Heart right ventricle (tissue), 16 donors: ENCODE measurements around the gene R3HDML. TPM values are rescaled to one million over a fixed set of nuclear protein-coding genes. Genes with fewer than 3 reads are reported as not detected.
"Not testable (repeated sequence)": the region's sequence is repeated elsewhere in the genome, so short reads cannot be mapped to it uniquely, and the experiment has no call there.

Experiments used
- ATAC-seq, 8 donors: fragments of 200-7000 bp; cut with Tn5 transposase; one replicate each; pipeline ENCODE4 v1.9.1; 2020; ENCODE audit warnings: mild to moderate bottlenecking in 8 of 8, moderate library complexity in 8 of 8, moderate number of reproducible peaks in 1 of 8
- DNase-seq, 2 donors: peaks; one replicate each; pipeline ENCODE4 v3.0.0-alpha.2; 2020
- H3K27ac ChIP-seq, 10 donors: fragments of 200-600 bp; sonication (generic) in 2 of 10; one replicate each; pipeline versions ENCODE4 v1.5.0 to v1.8.0; 2020 to 2022; ENCODE audit warnings: mild to moderate bottlenecking in 3 of 10
- H3K27me3 ChIP-seq, 7 donors: fragments of 200-600 bp; one replicate each; pipeline ENCODE4 v1.8.0; 2021 to 2022; ENCODE audit warnings: mild to moderate bottlenecking in 2 of 7
- H3K36me3 ChIP-seq, 9 donors: fragments of 200-600 bp; sonication (generic) in 1 of 9; one replicate each; pipeline versions ENCODE4 v1.5.0 to v1.8.0; 2020 to 2022; ENCODE audit warnings: mild to moderate bottlenecking in 2 of 9
- H3K4me1 ChIP-seq, 9 donors: fragments of 200-600 bp; sonication (generic) in 1 of 9; one replicate each; pipeline versions ENCODE4 v1.5.0 to v1.8.0; 2020 to 2022; ENCODE audit warnings: mild to moderate bottlenecking in 4 of 9
- H3K4me3 ChIP-seq, 10 donors: fragments of 200-600 bp; sonication (generic) in 2 of 10; one replicate each; pipeline versions ENCODE4 v1.5.0 to v1.8.0; 2020 to 2022; ENCODE audit warnings: mild to moderate bottlenecking in 7 of 10, moderate library complexity in 2 of 10
- H3K9me3 ChIP-seq, 11 donors: fragments of 200-600 bp in 10 of 11; sonication (generic) in 2 of 11; one replicate each; pipeline versions ENCODE4 v1.5.0 to v1.8.0; 2013 to 2022; ENCODE audit warnings: mild to moderate bottlenecking in 2 of 11, control low read depth in 1 of 11, moderate library complexity in 1 of 11
- WGBS, 2 donors: extraction: QIAGEN DNeasy Blood & Tissue Kit; methylation state at CpG; one replicate each; pipeline ENCODE4 v1.1.7; 2013; ENCODE audit warnings: inconsistent platforms in 1 of 2; 5-methylcytosine and 5-hydroxymethylcytosine counted together
- intact Hi-C, 10 donors: fragments of 100-400 bp; cut with DNase I; formaldehyde crosslinking; loops; one replicate each; pipeline versions ENCODE4 v1.11.1 to v1.14.2; 2022
- polyA plus RNA-seq, 2 donors: library from polyadenylated mRNA; stranded (reverse); fragments of 200-250 nt; gene quantifications; one replicate each; pipeline ENCODE4 v1.2.3, GENCODE V29; 2013
- total RNA-seq, 10 donors: library from RNA; stranded (reverse); fragmentation: NEBNext Ultra II Directional in 3 of 10; extraction: Animal tissue kit (Norgen Biotek cat#: 25700) in 3 of 10; gene quantifications; one replicate each; pipeline versions ENCODE4 v1.2.1 to v1.2.4, GENCODE V29; 2021 to 2023
- TF ChIP-seq, protein P1 (sequence below), 9 donors: fragments of 200-600 bp; sonication (generic) in 2 of 9; IDR thresholded peaks; one replicate each; pipeline versions ENCODE4 v1.5.0 to v1.8.0; 2021 to 2022; ENCODE audit warnings: antibody characterized with exemption in 9 of 9, mild to moderate bottlenecking in 5 of 9, moderate library complexity in 1 of 9
- donor health status: Arrhythmogenic right ventricular cardiomyopathy.
- donor health status: ischemic (EF 13 %, LVEDD 7.1; RV severe dilation, severe dysfunction).
- donor health status: healthy with polysubstance abuse.
- donor health status: DM: no; HTN: yes; CAD: no.
- donor health status: DM: no; HTN: no; CAD: no.
- donor health status: ischemic (EF 25% LVEDD 6.9; RV normal size, moderate dysfunction).
- donor health status: ischemic (EF 25% LVEDD 5.7; RV mildly dilated, moderate dysfunction).
- donor health status: healthy.
- donor health status: DM: yes; HTN: yes; CAD: no.
- donor health status: Ischemic cardiomyopathy.
- donor health status: ischemic (EF 35%, LVEDD 5.7; RV mildly dilated, moderate dysfunction).
- donor health status: nonischemic (EF 11% LVEDD 7.7; RV severe dilation, severe dysfunction).
- donor health status: DM: yes; HTN: yes; CAD: no.
- donor health status: PGD.
- donor health status: ischemic (EF 29% LVEDD 5.4; RV normal size, mild dysfunction).
- donor health status: nonischemic (EF 23%, LVEDD 6.1; RV moderate dilation, normal function).

Gene R3HDML
- total and polyA plus RNA-seq, 12 donors, result not detected

GRCh38 chr20:44344723-44345122, 7.9 kb downstream of the R3HDML start:
- Histone ChIP-seq H3K4me3 (no peak overlapping the region), H3K27ac (no peak overlapping the region), H3K9me3 (no peaks in the 10 kb centered on the region), H3K27me3 (peaks cover 0 to 5% (median 0%) of the 10 kb centered on the region in 7 donors), H3K36me3 (no peaks in the 10 kb centered on the region), H3K4me1 (no peaks in the 10 kb centered on the region)
- ATAC-seq, result no peak
- DNase-seq, result no peak
- 88 to 89% methylated on average over 4 of the region's 4 CpGs for WGBS, 2 donors
- intact Hi-C loops, result no loop called here
- TF ChIP-seq, protein P1, sequence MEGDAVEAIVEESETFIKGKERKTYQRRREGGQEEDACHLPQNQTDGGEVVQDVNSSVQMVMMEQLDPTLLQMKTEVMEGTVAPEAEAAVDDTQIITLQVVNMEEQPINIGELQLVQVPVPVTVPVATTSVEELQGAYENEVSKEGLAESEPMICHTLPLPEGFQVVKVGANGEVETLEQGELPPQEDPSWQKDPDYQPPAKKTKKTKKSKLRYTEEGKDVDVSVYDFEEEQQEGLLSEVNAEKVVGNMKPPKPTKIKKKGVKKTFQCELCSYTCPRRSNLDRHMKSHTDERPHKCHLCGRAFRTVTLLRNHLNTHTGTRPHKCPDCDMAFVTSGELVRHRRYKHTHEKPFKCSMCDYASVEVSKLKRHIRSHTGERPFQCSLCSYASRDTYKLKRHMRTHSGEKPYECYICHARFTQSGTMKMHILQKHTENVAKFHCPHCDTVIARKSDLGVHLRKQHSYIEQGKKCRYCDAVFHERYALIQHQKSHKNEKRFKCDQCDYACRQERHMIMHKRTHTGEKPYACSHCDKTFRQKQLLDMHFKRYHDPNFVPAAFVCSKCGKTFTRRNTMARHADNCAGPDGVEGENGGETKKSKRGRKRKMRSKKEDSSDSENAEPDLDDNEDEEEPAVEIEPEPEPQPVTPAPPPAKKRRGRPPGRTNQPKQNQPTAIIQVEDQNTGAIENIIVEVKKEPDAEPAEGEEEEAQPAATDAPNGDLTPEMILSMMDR (IDR thresholded peaks at IDR 0.05), result no peak

DNA sequence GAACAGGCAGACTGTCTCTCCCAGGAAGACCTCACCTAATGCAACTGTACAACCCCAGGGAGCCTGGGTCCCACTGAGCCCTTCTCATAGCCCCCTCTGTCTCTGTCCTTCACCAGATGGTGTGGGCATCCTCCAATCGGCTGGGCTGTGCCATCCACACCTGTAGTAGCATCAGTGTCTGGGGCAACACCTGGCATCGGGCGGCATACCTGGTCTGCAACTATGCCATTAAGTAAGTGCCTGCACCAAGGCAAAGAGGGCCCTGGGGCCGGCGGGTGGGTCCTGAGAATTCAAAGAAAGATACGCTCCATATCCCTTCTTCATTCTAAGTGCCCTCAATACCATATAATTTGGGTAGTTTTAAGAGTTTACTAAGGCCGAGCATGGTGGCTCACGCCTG, 8.3 kb downstream of the R3HDML start:
- DNase-seq (no peak), ATAC-seq (no peak)
- TF ChIP-seq, protein P1 (IDR thresholded peaks at IDR 0.05), result no peak
- Histone ChIP-seq H3K27ac (no peak overlapping the region), H3K4me1 (no peaks in the 10 kb centered on the region), H3K9me3 (no peaks in the 10 kb centered on the region), H3K36me3 (no peaks in the 10 kb centered on the region), H3K4me3 (no peak overlapping the region), H3K27me3 (peaks cover 0 to 8% (median 0%) of the 10 kb centered on the region in 7 donors)
- 88 to 93% methylated on average over 8 of the region's 8 CpGs for WGBS, 2 donors
- intact Hi-C loops, result no loop called here

- H3K36me3 ChIP-seq, intact Hi-C loops, H3K27ac ChIP-seq, H3K4me1 ChIP-seq, H3K9me3 ChIP-seq, H3K4me3 ChIP-seq, DNase-seq, ATAC-seq, H3K27me3 ChIP-seq: not testable (repeated sequence)
- WGBS, 2 donors, result 87 to 89% methylated on average over 10 of the region's 10 CpGs
These were observed 9.1 kb downstream of the R3HDML start for GRCh38 chr20:44345941-44346340.

DNA sequence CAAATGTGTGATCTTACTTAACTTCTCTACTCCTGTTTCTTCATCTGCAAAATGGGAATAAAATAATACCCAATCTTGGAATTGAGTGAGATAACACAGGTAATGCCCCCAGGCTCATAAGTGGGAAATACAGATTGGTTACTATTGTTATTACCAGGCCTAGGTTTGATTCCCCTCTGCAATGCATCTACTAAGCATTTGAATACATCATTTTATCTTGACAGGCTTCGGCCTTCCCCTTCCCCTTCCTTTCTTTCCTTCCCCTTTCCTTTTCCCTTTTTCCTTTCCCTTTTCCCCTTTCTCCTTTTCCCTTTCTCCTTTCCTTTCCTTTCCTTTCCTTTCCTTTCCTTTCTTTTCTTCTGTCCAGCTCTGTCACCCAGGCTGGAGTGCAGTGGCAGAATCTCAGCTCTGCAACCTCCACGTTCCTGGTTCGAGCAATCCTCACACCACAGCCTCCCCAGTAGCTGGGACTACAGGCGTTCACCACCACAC, 11.4 kb downstream of the R3HDML start:
- DNase-seq, result no peak
- no peak for ATAC-seq
- TF ChIP-seq, protein P1 (IDR thresholded peaks at IDR 0.05), result no peak
- intact Hi-C loops, result no loop called here
- peaks cover 0 to 11% (median 0%) of the 10 kb centered on the region in 7 donors for H3K27me3 ChIP-seq
- no peak overlapping the region for H3K27ac ChIP-seq
- no peaks in the 10 kb centered on the region for H3K36me3 ChIP-seq
- H3K4me1 ChIP-seq, result no peaks in the 10 kb centered on the region
- WGBS, 2 donors, result 89 to 91% methylated on average over 4 of the region's 4 CpGs
- H3K4me3 ChIP-seq, result no peak overlapping the region
- no peaks in the 10 kb centered on the region for H3K9me3 ChIP-seq

GRCh38 chr20:44349349-44349748, 12.5 kb downstream of the R3HDML start:
- intact Hi-C loops, result no loop called here
- no peak overlapping the region for H3K27ac ChIP-seq
- TF ChIP-seq, protein P1 (IDR thresholded peaks at IDR 0.05), result no peak
- no peak for DNase-seq
- H3K9me3 ChIP-seq, result no peaks in the 10 kb centered on the region
- no peak overlapping the region for H3K4me3 ChIP-seq
- H3K36me3 ChIP-seq, result no peaks in the 10 kb centered on the region
- no peaks in the 10 kb centered on the region for H3K4me1 ChIP-seq
- peaks cover 0 to 12% (median 0%) of the 10 kb centered on the region in 7 donors for H3K27me3 ChIP-seq
- WGBS, 2 donors, result 82 to 84% methylated on average over 3 of the region's 3 CpGs
- no peak for ATAC-seq
